A172 (cell line): ENCODE data around the gene WDR53. TPM values are rescaled to one million over a fixed set of nuclear protein-coding genes. Genes with fewer than 3 reads are reported as not detected.
A peak's percentile ranks its signal among the peaks of the same experiment; 100 is the strongest.
"Not testable (repeated sequence)": the region's sequence is repeated elsewhere in the genome, so short reads cannot be mapped to it uniquely, and the experiment has no call there.

Experiments
- DNase-seq: peaks from one replicate; pipeline ENCODE4 v3.0.0-alpha.2; 2015; ENCODE audit warnings: low spot score
- total RNA-seq: library from RNA; depleted of rRNA; stranded (reverse); fragments of >200 nt; shearing (Covaris generic); gene quantifications from 2 replicates; pipeline ENCODE4 v1.2.3, GENCODE V29; 2014

Gene WDR53
- total RNA-seq, 1 experiment from 2014 or later, result 12.8 TPM

GRCh38 chr3:196559826-196560225 is 8.5 kb downstream of the WDR53 start:
- peak; percentile 37 for DNase-seq

- no peak for DNase-seq
Observed at GRCh38 chr3:196558476-196558875, 9.9 kb downstream of the WDR53 start.

- no peak for DNase-seq
Observed at GRCh38 chr3:196557236-196557635, 11.1 kb downstream of the WDR53 start.

- DNase-seq, result no peak
Observed at GRCh38 chr3:196555295-196555694, 13.1 kb downstream of the WDR53 start.

DNA sequence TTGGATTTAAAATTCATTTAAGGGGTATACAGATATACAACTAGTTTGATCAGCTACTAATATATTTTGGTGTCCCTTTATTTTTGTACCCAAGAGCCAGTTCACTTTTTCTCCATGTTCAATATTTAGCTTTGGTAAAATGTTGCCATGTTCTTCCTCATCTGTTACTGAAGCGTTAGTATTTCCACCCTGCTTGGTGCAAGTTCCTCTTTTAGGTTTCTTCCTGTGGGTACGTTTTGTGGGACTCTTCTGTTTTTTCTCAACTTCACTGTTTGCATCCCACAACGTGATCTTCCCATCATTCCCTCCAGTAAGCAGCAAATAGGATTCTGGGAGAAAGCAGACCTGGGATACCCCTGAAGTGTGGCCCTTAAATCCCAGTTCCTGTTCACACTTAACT is 14.1 kb downstream of the WDR53 start:
- no peak for DNase-seq

DNA sequence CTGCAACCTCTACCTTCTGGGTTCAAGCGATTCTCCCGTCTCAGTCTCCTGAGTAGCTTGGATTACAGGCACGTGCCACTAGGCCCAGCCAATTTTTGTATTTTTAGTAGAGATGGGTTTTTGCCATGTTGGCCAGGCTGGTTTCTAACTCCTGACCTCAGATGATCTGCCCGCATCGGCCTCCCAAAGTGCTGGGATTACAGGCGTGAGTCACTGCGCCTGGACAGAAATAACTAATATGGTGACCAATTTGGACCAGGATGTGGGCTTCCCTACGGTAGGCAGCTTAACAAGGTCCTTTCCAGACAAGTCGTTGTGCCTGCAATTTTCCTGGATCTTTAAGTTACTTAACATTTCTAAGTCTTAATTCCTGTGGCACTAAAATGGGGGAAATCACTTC is 14.8 kb downstream of the WDR53 start:
- DNase-seq, result no peak

- DNase-seq, result no peak
Observed at GRCh38 chr3:196552253-196552652, 16.1 kb downstream of the WDR53 start.

DNA sequence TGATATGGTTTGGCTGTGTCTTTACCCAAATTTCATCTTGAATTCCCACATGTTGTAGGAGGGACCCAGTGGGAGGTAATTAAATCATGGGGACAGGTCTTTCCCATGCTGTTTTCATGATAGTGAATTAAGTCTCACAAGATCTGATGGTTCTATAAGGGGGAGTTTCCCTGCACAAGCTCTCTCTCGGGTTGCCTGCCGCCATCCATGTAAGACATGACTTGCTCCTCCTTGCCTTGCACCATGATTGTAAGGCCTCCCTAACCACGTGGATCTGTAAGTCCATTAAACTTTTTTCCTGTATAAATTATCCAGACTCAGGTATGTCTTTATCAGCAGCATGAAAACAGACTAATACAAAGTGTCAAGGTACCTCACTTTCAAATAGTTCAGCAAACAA is 18.2 kb downstream of the WDR53 start:
- DNase-seq, result not testable (repeated sequence)

GRCh38 chr3:196549312-196549711 is 19.0 kb downstream of the WDR53 start:
- not testable (repeated sequence) for DNase-seq

- no peak for DNase-seq
Observed at GRCh38 chr3:196547067-196547466, 21.3 kb downstream of the WDR53 start.

DNA sequence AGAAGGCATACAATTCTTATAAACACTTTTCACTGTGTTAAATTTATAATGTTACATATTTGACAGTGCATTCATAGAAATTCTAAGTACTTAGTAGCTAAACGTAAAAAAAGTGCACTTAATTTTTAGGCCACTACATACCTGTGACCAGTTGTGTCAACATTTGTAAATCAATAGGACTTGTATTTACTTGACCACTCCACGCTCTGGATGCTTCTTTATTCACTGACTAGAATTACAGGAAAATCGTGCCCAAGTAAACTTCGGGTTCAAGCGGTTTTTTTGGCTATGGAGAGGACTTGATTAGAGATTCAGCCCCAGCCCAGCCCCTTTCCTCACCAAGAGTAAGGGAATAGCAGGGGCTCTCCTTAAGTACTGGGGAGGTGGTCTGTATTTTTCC is 21.8 kb downstream of the WDR53 start:
- no peak for DNase-seq

- no peak for DNase-seq
Observed at GRCh38 chr3:196544491-196544992, 23.8 kb downstream of the WDR53 start.

DNA sequence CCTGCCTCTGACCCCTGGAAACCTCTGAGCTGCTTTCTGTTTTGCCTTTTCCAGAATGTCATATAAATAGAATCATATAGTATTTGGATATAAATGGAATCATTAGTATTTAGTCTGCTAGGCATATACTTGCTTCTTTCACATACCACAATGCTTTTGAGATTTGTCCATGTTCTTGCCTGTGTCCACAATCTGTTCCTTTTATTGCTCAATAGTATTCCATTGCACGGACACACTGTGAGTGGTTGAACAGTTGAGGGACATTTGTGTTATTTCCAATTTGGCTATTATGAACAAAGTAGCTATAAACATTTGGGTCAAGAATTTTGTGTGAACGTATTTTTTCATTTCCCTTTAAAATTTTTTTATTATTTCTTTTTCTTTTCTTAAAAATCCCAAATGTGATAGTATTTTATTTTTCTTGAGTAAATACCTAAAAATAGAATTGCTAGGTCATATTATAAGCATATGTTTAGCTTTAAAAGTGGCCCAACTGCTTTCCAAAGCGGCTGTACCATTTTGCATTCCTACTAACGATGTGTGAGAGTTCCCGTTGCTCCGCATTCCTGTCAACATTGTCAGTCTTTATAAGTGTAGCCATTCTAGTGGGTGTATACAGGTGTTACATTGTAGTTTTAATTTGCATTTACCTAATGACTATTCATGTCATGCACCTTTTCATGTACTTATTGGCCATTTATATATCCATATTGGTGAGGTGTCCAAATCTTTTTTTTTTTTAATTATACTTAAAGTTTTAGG is 26.5 kb downstream of the WDR53 start:
- no peak for DNase-seq

DNA sequence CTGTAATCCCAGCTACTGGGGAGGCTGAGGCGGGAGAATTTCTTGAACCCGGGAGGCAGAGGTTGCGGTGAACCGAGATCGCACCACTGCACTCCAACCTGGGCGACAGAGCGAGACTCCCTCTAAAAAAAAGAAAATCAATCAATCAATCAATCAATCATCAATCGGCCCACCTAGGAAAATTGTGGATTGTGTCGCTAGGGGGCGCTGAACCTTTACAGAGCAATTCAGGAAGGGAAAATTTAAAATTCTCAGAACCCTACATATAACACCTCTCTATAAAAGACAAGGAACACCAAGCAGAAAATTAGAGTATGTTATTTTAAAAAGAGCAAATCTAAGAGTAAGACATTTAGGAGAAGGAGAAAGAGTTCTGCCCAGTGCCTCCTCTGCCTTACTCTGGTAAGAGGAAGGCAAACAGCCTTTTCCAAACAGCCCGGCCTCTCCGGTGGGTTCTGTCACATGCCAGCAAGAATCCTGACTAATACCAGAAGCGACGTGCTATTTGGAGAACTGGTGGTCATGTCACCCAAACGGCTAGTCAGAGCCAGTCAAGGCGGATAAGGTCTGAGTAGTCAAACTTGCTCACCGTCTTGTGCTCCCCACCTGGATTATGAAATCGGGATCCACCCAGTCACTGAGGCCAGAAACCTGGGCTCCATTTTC is 30.9 kb downstream of the WDR53 start:
- no peak for DNase-seq

- DNase-seq, result peak; percentile 41
Observed at GRCh38 chr3:196533260-196533681, 35.1 kb downstream of the WDR53 start.

- DNase-seq, result no peak
Observed at GRCh38 chr3:196531418-196531817, 36.9 kb downstream of the WDR53 start.

DNA sequence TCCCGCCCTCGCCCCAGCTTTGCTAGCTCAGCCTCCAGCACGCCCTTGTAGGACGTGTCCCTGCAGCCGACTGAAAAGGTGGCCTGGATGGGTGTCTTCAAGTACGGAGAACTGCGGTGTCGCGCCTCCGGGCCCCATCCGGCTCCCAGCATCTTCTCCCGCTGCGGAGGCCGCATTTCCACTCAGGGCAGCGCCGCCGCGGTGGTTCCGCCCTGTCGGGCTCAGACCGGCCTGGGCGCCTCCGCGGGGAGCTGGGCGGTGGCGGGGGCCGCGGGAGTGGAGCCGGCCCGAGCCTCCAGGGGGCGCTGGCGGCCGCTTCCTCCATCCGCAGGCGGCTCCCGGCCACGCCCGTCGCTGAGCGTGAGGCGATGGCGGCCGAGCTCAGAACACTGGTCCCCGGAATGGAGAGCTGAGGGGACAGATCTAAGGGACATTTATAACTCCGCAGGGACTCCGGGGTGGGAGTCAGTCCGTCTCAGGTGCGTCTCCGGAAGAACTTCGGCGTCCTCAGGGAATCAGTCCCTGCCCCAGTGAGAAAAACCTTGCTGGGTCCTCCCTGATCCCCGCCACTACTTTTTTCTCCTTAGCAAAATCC is 39.6 kb downstream of the WDR53 start:
- peak; percentile 29 for DNase-seq

DNA sequence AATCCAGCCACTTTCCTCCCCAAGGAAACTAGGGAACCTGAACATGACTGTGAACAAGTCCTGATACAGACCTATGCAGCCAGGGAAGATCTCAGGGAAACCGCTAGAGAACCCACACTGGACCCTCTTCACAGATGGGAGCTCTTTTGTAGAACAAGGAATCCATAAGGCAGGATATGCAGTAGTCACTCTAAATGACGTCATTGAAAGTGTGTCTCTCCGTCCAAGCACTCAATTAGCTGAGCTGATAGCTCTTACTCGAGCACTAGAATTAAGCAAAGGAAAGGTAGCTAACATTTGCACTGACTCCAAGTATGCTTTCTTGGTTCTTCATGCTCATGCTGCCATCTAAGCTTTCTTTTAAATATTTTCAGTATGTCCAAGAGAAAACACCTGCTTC is 43.2 kb downstream of the WDR53 start:
- no peak for DNase-seq

GRCh38 chr3:196524527-196524926 is 43.8 kb downstream of the WDR53 start:
- DNase-seq, result peak; percentile 43

DNA sequence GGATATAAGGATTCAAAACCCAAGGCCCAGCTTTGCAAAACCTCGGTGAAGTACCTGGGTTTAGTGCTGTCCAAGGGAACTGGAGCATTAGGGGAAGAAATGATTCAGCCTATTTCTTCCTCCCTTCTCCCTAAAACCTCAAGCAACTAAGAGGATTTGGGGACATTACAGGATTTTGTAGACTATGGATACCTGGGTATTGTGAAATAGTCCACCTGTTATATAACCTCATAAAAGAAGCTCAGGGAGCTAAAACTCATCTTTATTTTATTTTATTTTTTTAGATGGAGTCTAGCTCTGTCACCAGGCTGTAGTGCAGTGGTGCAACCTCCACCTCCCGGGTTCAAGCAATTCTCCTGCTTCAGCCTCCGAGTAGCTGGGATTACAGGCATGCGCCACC is 44.5 kb downstream of the WDR53 start:
- no peak for DNase-seq

GRCh38 chr3:196521291-196521690 is 47.1 kb downstream of the WDR53 start:
- DNase-seq, result not testable (repeated sequence)

- no peak for DNase-seq
Observed at GRCh38 chr3:196519718-196520082, 48.7 kb downstream of the WDR53 start.
